GM18867 (cell line): Measurements from ENCODE around the gene SAMD10.
A peak's percentile ranks its signal among the peaks of the same experiment; 100 is the strongest.
"Not testable (repeated sequence)": the region's sequence is repeated elsewhere in the genome, so short reads cannot be mapped to it uniquely, and the experiment has no call there.

ENCODE experiments used
- ATAC-seq: cut with Tn5 transposase; IDR thresholded peaks from one replicate; pipeline ENCODE4 v1.9.1; 2021; ENCODE audit warnings: mild to moderate bottlenecking, moderate library complexity; ENCODE audit not compliant: unreplicated experiment

Gene SAMD10

GRCh38 chr20:63979557-63980316 lies at the start of gene SAMD10:
TSS of gene SAMD10 (minus strand) at chr20:63979642. CDS start at chr20:63979467, 175 bp downstream.
- peak; percentile 21 for ATAC-seq

DNA sequence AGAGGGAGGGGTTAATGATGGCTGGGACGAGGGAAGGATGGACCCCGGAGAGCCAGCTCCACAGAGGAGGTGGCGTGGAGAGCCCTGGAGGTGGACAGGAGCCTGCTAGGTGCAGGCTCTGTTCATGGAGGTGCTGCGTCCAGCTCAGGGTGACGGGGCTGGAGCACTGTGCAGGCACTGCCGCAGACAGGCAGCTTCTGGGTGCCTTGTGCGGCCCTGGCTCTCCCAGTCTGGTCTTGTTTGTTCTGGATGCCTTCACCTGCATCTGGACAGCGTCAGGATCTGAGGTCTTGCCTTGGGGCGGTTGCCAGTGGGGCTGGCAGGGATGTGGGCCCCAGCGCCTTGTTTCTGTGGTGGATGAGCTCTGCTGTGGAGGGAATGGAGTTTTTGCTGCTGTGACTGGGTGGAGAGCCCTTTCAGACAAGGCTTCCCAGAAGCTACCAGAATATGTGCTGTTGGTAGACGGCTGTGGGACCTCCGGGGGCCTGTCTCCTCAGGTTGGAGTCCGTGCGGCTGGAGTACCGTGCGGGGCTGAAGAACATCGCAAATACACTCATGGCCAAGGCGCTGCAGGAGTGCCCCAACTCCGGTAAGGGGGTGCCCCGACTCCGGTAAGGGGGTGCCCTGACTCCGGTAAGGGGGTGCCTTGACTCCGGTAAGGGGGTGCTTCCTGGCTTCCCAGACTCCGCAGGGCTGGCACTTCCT lies 48.7 kb upstream of the SAMD10 start:
- ATAC-seq, result no peak

- no peak for ATAC-seq
Measured at GRCh38 chr20:64025826-64026412, 46.5 kb upstream of the SAMD10 start.

DNA sequence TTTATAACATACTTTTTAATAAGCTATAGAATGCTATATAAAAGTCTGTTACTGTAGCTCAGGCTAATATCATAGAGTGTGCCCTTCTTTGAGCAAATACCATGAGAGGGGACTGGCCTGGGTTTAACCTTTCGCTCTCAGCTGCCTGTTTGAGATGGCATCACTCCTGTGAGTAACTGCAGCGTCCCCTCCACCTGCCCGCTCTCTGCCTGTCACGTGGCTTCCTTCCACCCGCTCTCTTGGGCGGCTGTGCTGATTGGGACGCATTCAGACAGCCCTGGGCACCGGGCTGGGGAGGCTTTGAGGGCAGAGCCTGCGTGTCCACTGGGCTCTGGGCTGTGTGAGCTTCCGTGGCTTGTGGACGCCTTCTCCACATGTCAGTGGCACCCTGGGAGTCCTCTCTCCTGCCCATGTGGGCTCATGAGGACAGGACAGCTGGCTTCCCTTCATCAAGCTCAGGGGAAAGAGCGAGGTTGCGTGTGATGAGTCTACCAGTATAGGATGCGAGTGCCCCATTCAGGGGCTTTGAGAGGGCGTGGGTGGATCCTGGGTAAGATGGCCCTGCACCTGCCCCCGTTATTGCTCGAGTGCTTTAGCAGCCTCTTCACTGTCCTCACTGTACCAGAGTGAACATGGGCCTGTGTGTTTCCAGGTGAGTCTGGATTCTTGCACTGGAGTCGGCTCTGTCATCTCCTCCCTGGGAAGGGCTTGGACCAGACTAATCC lies 45.8 kb upstream of the SAMD10 start:
- no peak for ATAC-seq

GRCh38 chr20:64024141-64024990 lies 44.9 kb upstream of the SAMD10 start:
- ATAC-seq, result no peak

DNA sequence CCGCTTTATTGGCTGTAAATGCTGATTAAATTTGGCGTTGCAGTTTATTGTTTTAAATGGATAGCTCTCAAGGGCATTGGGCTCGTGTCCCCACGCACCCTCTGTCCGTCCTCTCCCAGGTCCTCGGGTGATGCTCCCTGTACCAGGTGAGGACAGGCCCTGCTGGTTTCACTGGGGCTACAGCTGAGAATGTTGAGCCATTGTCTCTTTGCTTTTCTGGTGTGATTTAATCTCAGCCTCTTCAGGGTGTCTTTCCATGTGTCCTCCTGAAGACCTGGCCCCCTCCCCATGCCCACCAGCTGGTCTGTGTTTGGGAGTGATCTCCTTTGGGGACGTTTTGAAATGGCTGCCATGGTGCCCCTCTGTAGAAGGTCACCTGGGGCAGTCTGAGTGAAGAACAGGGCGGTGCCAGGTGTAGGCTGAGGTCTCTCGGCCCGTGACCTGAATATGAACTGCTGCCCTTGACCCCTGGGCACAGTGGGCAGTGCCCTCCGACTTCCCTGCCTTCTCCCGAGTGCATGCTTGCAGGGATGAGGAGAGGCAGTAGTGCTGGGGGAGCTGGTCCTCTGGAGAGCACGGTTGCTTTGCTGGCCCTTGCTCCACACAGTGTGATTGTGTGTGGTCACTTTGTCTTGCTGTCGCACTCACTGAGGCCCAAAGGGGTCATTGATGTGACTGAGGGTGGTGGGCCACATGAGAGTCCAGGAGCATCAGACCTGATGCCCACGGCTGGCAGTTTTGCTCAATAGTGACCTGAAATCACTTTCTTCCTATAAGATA lies 44.1 kb upstream of the SAMD10 start:
- ATAC-seq, result no peak

GRCh38 chr20:64022671-64023360 lies 43.4 kb upstream of the SAMD10 start:
- no peak for ATAC-seq

GRCh38 chr20:64021124-64021975 lies 41.9 kb upstream of the SAMD10 start:
- ATAC-seq, result no peak

- ATAC-seq, result no peak
Measured at GRCh38 chr20:64015635-64016034, 36.2 kb upstream of the SAMD10 start.

GRCh38 chr20:64012385-64013154 lies 33.1 kb upstream of the SAMD10 start:
- ATAC-seq, result not testable (repeated sequence)

GRCh38 chr20:64011366-64011779 lies 31.9 kb upstream of the SAMD10 start:
- no peak for ATAC-seq

- peak; percentile 51 for ATAC-seq
Measured at GRCh38 chr20:64010711-64011237, 31.3 kb upstream of the SAMD10 start.

GRCh38 chr20:64009811-64010387 lies 30.5 kb upstream of the SAMD10 start:
- ATAC-seq, result no peak

DNA sequence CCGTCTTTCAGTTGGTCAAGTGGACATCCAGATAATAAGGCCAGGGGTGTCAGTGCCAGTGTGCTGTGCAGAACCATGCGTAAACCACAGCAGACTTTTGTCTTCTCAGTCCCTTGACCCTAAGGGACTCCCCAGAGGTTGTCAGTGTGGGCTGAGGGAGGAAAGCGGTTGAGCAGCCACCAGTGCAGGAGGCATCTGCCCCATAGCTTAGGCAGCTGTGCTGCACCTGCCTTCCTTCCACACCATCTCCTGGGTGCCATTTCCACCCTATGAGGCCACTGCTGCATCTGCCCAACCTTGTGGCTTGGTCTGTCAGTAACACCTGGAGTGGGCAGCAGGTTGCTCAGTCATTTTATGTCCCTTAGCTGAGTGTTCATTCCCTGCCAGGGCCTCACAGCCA lies 27.5 kb upstream of the SAMD10 start:
- ATAC-seq, result no peak

- ATAC-seq, result no peak
Measured at GRCh38 chr20:64006490-64006889, 27.0 kb upstream of the SAMD10 start.

- ATAC-seq, result no peak
Measured at GRCh38 chr20:64005394-64005793, 26.0 kb upstream of the SAMD10 start.
